Natural killer cell (primary cell): ENCODE data around the gene TMEM69. TPM values are rescaled to one million over a fixed set of nuclear protein-coding genes. Genes with fewer than 3 reads are reported as not detected.

ENCODE experiments used
- ATAC-seq, 3 donors: fragments of 150-1000 bp in 2 of 3; fragments of 200-7000 bp in 1 of 3; cut with Tn5 transposase; 1 replicate in 1 of 3; 2 replicates in 2 of 3; pipeline ENCODE4 v1.10.0; 2021; ENCODE audit warnings: mild to moderate bottlenecking in 2 of 3, moderate library complexity in 2 of 3
- DNase-seq, 2 donors: peaks; one replicate each; pipeline versions ENCODE4 v3.0.0 to v3.0.0-alpha.2; 2013 to 2021; ENCODE audit warnings: mixed read lengths in 1 of 2
- H3K27ac ChIP-seq: one replicate; pipeline ENCODE4 v1.5.1; 2013; ENCODE audit warnings: mild to moderate bottlenecking, low read length
- H3K27me3 ChIP-seq: one replicate; pipeline ENCODE4 v1.6.1; 2013; ENCODE audit warnings: low read length; ENCODE audit not compliant: control insufficient read depth, insufficient read depth
- H3K36me3 ChIP-seq: one replicate; pipeline ENCODE4 v1.6.1; 2013; ENCODE audit warnings: low read length; ENCODE audit not compliant: control insufficient read depth, insufficient read depth
- H3K4me1 ChIP-seq: one replicate; pipeline ENCODE4 v1.6.1; 2013; ENCODE audit warnings: low read length; ENCODE audit not compliant: control insufficient read depth, insufficient read depth
- H3K4me3 ChIP-seq: one replicate; pipeline ENCODE4 v1.5.1; 2013; ENCODE audit warnings: low read length
- H3K9me3 ChIP-seq: one replicate; pipeline ENCODE4 v1.6.1; 2013; ENCODE audit warnings: low read length; ENCODE audit not compliant: control insufficient read depth, insufficient read depth
- H3K27ac Mint-ChIP-seq, 2 donors: one replicate each; pipeline ENCODE4 v1.8.0; 2022; ENCODE audit warnings: mild to moderate bottlenecking in 2 of 2, mixed read lengths in 2 of 2, moderate library complexity in 1 of 2
- H3K27me3 Mint-ChIP-seq, 2 donors: one replicate each; pipeline ENCODE4 v1.8.0; 2022; ENCODE audit warnings: low read depth in 2 of 2, mixed read lengths in 2 of 2
- H3K36me3 Mint-ChIP-seq: one replicate; pipeline ENCODE4 v1.8.0; 2022; ENCODE audit warnings: mixed read lengths
- H3K4me1 Mint-ChIP-seq, 2 donors: one replicate each; pipeline ENCODE4 v1.8.0; 2022; ENCODE audit warnings: mixed read lengths in 2 of 2
- H3K4me3 Mint-ChIP-seq: one replicate; pipeline ENCODE4 v1.8.0; 2022; ENCODE audit warnings: mild to moderate bottlenecking, moderate library complexity, mixed read lengths
- H3K9me3 Mint-ChIP-seq, 2 donors: one replicate each; pipeline ENCODE4 v1.8.0; 2022; ENCODE audit warnings: mixed read lengths in 2 of 2
- CTCF ChIP-seq: fragments of 200-600 bp; IDR thresholded peaks from one replicate; pipeline ENCODE4 v1.8.0; 2022; ENCODE audit warnings: antibody characterized with exemption
- WGBS: methylation state at CpG from one replicate; pipeline ENCODE4 v1.1.7; 2013; ENCODE audit warnings: missing lambda C conversion rate; ENCODE audit not compliant: insufficient coverage; 5-methylcytosine and 5-hydroxymethylcytosine counted together
- intact Hi-C: fragments of 100-400 bp; cut with micrococcal nuclease; formaldehyde crosslinking; loops from one replicate; pipeline ENCODE4 v1.14.2; 2022
- total RNA-seq, 4 donors: library from RNA; stranded (reverse); fragments of 120-200 nt in 1 of 4; gene quantifications; one replicate each; pipeline versions ENCODE4 v1.2.3 to v1.2.4, GENCODE V29; 2013 to 2022

TMEM69 gene
- total RNA-seq, result 10 to 100 TPM in 1 of 3 donors, 1 to 10 TPM in 2; 8.8 to 14.2 (median 9.3) TPM
- total RNA-seq (2013), result 20.1 TPM

- no peaks in the 10 kb centered on the region for H3K9me3 ChIP-seq
- H3K4me3 Mint-ChIP-seq, result peak within 1 kb of the TSS; percentile 99
- peak within 1 kb of the TSS; percentile 97 for H3K27ac ChIP-seq
- H3K36me3 Mint-ChIP-seq, result no peaks in the 10 kb centered on the region
- intact Hi-C loops, result loop anchor here (1.0 to 5.0 kb wide), 7 partner anchors 62 to 911 kb away; partner anchors contain the start of genes CCDC163, IPP, MAST2 and MMACHC
- no peak for TF ChIP-seq CTCF
- H3K9me3 Mint-ChIP-seq, result no peaks in the 10 kb centered on the region
- peak; percentile 75 to 92 for DNase-seq
- no peaks in the 10 kb centered on the region for H3K27me3 ChIP-seq
- H3K4me1 Mint-ChIP-seq, result peaks cover 37 to 38% of the 10 kb centered on the region in 2 donors
- WGBS, result 2% methylated on average over 20 of the region's 24 CpGs
- ATAC-seq, result peak in 1 of 3 donors; percentile 13
- H3K27me3 Mint-ChIP-seq, result no peaks in the 10 kb centered on the region
- peaks cover 8% of the 10 kb centered on the region for H3K36me3 ChIP-seq
- peak within 1 kb of the TSS; percentile 90 for H3K4me3 ChIP-seq
- peak within 1 kb of the TSS; percentile 100 for H3K27ac Mint-ChIP-seq
- peaks cover 27% of the 10 kb centered on the region for H3K4me1 ChIP-seq
Measured at GRCh38 chr1:45687754-45688740, at the start of gene TMEM69. Gene TMEM69, plus strand, starts transcription at chr1:45688181. Its CDS starts 2,888 bp downstream, at chr1:45691069.

- Histone ChIP-seq H3K27me3 (no peaks in the 10 kb centered on the region), H3K4me3 (no peak overlapping the region), H3K4me1 (no peaks in the 10 kb centered on the region), H3K27ac (no peak overlapping the region), H3K9me3 (no peaks in the 10 kb centered on the region), H3K36me3 (peaks cover 66% of the 10 kb centered on the region)
- ATAC-seq (no peak), DNase-seq (no peak)
- Mint-ChIP-seq H3K27ac (no peak overlapping the region), H3K4me1 (peaks cover 0 to 10% of the 10 kb centered on the region in 2 donors), H3K36me3 (peaks cover 14% of the 10 kb centered on the region), H3K4me3 (no peak overlapping the region), H3K27me3 (no peaks in the 10 kb centered on the region), H3K9me3 (no peaks in the 10 kb centered on the region)
- intact Hi-C loops, result no loop called here
- TF ChIP-seq CTCF, result no peak
- WGBS, result 94% methylated on average over 1 of the region's 1 CpG
Measured at GRCh38 chr1:45640293-45640692, 47.7 kb upstream of the TMEM69 start.

- Mint-ChIP-seq H3K9me3 (no peaks in the 10 kb centered on the region), H3K27ac (peak overlapping the region; percentile 31 to 53), H3K4me3 (no peak overlapping the region), H3K4me1 (peaks cover 6 to 16% of the 10 kb centered on the region in 2 donors), H3K36me3 (peaks cover 14% of the 10 kb centered on the region), H3K27me3 (no peaks in the 10 kb centered on the region)
- ATAC-seq (no peak), DNase-seq (no peak)
- Histone ChIP-seq H3K27ac (no peak overlapping the region), H3K4me1 (no peaks in the 10 kb centered on the region), H3K9me3 (no peaks in the 10 kb centered on the region), H3K36me3 (peaks cover 50% of the 10 kb centered on the region), H3K27me3 (no peaks in the 10 kb centered on the region), H3K4me3 (no peak overlapping the region)
- TF ChIP-seq CTCF, result no peak
- intact Hi-C loops, result no loop called here
- WGBS, result 92% methylated on average over 4 of the region's 5 CpGs
Measured at GRCh38 chr1:45643321-45643720, 44.7 kb upstream of the TMEM69 start.
